Stimulated activated CD4-positive, alpha-beta T cell treated with anti-CD3 and anti-CD28 coated beads, Interleukin-2, amount 100 ng/mL, for 48 hours (primary cell): ENCODE data around the gene LCN6.
"Not testable (repeated sequence)": the region's sequence is repeated elsewhere in the genome, so short reads cannot be mapped to it uniquely, and the experiment has no call there.

ENCODE experiments used
- DNase-seq, 2 donors: peaks; one replicate each; pipeline ENCODE4 v3.0.0-alpha.2; 2020

Gene LCN6, protein sequence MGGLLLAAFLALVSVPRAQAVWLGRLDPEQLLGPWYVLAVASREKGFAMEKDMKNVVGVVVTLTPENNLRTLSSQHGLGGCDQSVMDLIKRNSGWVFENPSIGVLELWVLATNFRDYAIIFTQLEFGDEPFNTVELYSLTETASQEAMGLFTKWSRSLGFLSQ

DNA sequence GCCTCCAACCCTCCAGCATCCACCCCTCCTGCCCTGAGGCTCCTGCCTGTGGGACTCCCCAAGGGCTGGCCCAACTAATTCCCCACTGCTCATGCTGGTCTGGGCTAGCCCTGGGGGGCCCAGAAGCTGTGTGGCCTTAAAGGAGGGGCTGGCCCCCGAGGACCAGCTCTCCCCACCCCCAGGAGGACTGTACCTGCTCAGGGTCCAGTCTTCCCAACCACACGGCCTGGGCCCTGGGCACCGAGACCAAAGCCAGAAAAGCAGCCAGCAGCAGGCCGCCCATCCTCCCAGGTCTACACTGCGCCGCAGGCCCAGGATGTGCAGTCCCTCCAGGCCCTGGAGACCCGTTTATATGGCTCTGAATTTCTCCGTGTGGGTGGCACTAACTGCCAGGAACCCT lies at the start of gene LCN6:
LCN6 (minus strand) TSS at position 325 of the 400 bp plus-strand sequence; CDS start at position 283, 42 bp downstream.
- DNase-seq: no peak

DNA sequence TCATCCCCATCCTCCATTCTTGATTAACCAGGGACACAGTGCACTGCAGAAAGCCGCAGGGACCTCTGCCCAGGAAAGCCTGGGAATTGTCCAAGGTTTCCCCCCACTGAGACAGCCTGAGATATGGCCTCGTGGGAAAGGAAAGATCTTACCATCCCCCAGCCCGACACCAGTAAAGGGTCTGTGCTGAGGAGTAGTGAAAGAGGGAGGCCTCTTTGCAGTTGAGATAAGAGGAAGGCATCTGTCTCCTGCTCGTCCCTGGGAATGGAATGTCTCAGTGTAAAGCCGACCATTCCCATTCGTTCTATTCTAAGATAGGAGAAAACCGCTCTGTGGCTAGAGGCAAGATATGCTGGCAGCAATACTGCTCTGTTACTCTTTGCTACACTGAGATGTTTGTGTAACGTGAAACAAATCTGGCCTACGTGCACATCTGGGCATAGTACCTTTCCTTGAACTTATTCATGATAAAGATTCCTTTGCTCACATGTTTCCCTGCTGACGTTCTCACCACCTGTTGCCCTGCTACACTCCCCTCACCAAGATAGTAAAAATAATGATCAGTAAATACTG lies 48.5 kb upstream of the LCN6 start:
- DNase-seq: not testable (repeated sequence)

DNA sequence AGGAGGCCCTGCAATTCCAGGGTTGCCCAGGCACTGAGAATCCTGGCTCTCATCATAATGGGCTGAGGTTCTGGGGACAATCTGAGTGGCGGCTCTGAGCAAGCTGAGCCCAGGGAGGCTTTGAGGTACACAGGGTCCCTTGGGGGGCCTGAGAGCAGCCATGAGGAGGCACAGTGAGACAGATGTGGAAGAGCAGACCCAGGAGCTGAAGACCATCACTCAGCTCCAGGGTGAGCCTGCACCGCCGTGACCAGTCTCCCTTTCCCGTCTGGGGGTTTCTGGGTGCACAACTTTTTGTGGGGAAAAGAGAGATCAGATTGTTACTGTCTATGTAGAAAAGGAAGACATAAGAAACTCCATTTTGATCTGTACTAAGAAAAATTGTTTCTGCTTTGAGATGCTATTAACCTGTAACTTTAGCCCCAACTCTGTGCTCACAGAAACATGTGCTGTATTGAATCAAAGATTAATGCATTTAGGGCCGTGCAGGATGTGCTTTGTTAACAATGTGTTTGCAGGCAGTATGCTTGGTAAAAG lies 48.0 kb upstream of the LCN6 start, which contains the start of gene CCDC183:
CCDC183 (plus strand) TSS at position 101 of the 537 bp plus-strand sequence; CDS start at position 161, 60 bp downstream.
- no peak for DNase-seq

DNA sequence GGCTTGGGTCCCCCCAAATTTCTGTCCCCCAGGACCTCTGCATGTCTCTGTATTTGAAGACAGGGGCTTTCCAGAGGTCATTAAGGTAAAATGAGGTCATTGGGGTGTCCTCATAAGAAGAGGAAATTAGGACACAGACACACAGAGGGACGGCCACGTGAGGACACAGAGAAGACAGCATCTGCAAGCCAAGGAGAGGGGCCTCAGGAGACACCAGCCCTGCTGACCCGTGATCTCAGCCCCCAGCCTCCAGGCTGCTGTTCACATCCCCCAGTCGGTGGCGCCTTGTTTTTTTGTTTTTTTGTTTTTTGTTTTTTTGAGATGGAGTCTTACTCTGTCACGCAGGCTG lies 46.6 kb upstream of the LCN6 start:
- no peak for DNase-seq

DNA sequence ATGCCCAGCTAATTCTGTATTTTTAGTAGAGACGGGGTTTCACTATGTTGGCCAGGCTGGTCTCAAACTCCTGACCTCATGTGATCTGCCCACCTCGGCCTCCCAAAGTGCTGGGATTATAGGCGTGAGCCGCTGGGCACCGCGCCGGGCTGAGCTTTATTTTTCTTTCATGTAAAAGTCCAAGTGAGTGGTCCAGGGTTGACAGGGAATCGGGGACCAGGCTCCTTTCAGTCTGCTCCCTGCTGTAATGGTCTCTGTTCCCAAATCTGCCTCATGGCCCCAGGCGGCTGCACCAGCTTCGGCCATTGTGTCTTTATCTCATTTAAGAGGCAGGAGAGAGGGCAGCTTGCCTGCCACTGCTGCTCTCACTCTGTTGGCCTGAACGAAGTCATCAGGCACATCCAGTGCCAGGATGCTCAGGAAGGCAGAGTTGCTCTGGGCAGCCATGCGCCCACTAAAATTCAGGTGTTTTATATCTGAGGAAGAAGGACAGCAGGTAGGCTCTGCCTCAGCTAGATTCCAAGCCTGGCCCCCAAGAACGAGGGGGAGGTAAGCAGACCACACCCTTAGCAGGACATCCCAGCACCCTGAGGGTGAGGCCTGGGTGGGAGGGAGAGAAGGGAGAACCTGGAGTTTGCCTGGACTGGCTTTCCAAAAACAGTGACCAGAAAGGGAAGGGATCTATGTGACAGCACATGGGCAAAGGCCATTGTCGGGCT lies 46.1 kb upstream of the LCN6 start:
- no peak for DNase-seq

DNA sequence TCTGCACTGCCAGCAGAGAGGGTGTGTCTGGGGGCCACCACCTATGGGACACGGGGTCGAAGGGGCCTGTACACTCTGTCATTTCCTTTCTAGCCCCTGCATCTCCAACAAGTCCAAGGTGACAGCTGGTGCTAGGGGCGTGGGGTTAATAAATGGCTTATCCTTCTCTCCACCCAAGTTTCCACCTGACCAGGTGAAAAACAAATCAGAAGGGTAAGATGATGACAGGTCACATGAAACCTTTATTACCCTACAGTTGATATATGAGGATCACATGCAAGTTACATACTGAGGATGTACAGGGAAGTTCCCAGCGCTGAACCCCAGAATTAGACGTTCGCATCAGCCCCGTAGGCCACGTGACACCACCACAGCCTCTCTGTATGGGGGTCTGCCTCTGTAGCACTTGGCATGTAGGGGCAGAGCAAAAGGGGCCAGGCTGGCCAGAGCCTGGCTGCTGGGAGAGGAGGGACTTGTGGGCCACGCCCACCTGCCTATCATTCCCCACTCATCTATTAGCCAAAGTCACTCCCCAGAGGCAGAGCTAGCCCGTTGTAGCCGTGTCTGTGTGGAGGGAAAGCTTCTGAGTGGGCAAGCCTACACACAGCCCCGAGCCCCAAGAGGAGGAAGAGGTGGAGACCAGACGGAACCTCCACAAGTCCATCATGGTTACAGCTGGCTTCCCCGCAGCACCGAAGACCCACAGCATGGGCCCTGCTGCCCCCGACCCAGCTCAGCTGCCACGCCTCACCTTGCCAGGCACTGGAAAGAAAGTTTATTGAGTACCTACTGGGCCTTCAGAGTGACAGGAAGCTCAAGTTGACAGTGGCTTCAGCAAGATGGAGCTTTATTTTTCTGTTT lies 45.0 kb upstream of the LCN6 start:
- no peak for DNase-seq

DNA sequence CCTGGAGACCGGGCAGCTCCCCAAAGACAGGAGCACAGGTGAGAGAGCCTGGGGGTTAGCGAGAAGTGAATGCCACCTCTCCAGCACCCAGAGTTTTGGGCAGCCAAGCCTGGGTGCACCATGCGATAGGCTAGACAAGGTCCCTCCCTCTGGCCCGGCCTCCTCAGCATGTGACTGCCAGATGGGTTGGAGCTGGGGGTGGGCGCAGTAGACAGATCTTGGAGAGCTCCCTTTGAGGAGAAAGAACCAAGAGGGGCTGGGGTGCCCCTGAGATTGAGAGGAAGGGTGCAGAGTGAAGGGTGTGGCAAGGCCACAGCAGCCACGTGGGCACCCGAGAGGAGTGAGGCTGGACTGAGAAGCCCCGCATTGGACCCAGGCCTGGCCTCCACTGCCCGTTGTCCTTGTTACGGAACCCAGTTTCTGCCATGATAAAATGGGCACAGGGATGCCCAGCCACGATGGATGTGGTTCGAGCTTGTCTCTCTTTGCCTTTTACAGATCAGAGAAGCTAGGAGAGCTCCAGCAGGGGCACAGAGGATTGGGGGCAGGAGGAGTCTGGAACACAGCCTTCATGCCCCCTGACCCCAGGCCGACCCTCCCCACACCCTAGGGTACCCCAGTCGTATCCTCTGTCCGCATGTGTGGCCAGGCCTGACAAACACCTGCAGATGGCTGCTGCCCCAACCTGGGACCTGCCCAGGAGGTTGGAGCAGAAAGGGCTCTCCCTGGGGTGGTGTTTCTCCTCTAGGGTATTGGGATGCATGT lies 44.2 kb upstream of the LCN6 start:
- DNase-seq: no peak

DNA sequence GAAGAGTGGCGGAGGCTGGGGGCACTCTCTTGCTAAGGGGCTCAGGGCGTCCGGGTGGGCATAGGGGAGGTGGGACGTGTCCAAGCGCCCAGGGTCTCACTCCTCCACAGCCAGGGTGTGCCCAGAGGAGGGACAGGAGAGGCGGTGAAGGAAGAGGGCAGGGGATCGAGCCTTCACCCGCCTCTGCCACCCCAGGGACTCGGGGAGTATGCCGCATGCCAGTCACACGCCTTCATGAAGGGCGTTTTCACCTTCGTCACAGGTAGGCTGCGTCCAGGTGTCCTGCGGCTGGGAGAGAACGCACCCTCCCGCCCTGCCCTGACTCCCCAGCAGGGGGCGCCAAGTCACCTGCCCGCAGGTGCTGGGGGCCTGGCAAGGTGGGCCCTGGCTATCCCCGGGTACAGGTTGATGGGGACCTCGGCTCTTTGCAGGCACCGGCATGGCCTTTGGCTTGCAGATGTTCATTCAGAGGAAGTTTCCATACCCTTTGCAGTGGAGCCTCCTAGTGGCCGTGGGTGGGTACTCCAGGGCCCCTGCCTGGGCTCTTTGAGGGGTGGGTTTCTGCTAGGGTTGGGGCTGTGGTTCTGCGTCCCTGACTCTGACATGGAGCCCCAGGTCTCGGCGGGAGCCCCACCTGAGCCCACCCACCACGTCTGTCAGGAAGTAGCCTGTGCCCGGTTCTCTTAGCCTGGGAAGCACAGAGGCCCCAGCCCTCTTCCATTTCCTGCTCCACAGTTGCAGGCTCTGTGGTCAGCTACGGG lies 43.4 kb upstream of the LCN6 start:
- DNase-seq: peak; percentile 50 to 66

DNA sequence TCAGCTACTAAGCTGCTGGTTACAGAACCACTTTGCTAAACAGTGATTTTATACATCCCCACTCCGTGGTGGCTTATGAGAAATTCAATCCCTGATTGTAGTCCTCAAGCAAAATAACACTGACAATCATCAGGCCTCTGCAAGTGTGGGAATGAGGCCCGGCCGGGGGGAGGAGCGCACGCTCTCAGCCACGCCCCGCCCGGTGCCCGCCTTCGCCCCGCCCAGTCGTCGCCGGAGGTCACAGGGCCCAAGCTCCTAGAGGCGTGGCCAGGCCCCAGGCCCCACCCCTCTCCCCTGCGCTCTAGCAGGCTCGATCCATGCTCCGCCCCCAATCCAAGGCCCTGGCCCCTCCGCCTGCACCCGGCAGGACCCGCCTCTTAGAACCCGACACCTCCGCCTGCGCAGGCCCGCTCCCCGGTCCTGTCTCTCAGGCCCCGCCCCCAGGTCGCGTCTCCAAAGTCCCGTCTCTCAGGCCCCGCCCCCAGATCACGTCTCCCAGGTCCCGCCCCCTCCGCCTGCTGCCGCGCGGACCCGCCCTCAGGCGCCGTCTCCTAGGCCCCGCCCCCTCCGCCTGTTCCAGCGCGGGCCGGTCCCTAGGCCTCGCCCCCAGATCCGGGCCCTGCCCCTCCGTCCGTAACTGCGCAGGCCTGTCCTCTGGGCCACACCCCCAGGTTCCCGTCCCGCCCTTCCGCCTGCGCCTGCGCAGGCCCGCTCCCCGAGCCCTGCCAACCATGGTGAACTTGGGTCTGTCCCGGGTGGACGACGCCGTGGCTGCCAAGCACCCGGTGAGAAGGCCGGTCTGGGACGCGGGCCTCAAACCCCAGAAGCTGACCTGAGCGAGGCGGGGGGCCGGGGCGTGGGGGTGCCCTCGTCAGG lies 42.6 kb upstream of the LCN6 start, which contains the start of gene TMEM141:
TMEM141 (plus strand) TSS at position 705 of the 876 bp plus-strand sequence; CDS start at position 732, 27 bp downstream.
- DNase-seq: peak; percentile 100

DNA sequence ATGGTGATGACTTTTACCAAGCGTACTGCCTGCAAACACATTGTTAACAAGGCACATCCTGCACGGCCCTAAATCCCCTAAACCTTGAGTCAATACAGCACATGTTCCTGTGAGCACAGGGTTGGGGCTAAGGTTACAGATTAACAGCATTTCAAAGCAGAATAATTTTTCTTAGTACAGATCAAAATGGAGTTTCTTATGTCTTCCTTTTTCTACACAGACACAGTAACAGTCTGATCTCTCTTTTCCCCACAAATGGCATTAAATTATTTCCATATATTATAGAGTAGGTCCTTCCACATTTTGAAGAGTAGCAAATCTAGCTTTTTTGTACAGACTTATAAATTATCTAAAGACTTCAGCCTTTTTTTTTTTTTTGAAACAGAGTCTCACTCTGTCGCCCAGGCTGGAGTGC lies 41.2 kb upstream of the LCN6 start:
- no peak for DNase-seq

DNA sequence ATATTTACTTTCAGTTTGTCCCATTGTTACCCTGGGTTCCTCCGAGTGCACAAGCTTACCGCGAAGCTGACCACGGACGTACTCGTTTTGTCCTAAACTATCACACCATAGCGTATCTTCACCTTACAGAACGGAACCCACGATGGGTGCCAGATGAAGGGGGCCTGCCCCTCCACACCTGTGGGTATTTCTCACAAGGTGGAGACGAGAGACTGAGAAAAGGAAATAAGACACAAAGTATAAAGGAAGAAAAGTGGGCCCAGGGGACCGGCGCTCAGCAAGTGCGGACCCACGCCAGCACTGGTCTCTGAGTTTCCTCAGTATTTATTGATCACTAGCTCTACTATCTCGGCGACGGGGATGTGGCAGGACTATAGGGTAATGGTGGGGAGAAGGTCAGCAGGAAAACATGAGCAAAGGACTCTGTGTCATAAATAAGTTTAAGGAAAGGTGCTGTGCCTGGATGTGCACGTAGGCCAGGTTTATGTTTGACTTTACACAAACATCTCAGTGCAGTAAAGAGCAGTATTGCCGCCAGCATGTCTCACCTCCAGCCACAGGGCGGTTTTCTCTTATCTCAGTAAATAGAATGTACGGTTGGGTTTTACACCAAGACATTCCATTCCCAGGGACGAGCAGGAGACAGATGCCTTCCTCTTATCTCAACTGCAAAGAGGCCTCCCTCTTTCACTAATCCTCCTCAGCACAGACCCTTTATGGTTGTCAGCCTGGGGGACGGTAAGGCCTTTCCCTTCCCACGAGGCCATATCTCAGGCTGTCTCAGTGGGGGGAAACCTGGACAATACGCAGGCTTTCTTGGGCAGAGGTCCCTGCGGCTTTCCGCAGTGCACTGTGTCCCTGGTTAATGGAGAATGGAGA lies 40.6 kb upstream of the LCN6 start:
- DNase-seq: not testable (repeated sequence)

DNA sequence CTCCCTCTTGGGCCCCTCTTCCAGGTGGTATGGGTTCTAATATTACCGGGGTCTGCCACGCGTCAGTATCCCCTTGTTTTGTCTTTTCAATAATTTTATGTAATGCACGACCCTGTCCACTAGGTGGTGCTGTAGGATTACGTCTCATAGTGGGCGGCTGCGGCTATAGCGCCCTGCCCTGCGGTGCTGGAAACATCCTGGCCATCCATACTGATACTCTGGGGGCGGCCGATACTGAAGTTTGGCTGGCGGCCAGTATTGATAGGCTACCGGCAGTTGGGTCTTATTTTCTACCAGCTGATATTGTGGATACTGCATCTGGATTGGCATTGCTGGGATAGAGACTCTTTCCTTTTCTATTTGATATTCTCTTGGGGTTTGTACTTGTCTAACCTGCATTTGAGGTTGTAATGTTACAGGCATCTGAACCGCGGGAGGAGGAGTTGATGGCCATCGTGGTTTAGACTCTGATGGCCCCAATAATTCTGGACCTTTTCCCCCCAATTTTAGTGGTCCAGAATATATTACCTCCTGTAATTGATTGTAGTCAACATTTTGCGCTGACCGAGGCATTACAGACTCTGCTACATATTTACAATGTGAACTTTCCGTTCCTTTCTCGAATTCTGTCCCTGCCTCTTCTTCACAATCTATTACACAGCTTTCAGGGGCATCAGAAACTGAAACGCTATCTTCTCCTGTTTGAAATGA lies 39.5 kb upstream of the LCN6 start:
- DNase-seq: peak; percentile 70 to 73

DNA sequence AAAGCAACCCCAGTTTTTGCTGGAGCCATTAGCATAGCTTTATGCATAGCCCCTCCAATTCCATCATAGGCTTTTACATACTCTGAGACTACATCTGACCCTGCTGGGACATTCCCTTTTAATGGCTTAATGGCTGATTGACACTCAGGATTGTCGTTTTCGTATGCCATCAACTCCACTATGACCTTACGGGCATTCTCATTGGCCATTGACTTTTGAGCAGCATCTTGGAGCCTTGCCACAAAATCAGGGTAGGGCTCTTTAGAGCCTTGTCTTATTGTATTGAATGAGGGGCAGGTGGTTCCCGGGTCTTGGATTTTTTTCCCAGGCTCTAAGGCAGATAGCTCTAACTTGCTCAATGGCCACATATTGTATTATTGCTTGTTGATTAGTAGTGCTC lies 38.7 kb upstream of the LCN6 start:
- not testable (repeated sequence) for DNase-seq

DNA sequence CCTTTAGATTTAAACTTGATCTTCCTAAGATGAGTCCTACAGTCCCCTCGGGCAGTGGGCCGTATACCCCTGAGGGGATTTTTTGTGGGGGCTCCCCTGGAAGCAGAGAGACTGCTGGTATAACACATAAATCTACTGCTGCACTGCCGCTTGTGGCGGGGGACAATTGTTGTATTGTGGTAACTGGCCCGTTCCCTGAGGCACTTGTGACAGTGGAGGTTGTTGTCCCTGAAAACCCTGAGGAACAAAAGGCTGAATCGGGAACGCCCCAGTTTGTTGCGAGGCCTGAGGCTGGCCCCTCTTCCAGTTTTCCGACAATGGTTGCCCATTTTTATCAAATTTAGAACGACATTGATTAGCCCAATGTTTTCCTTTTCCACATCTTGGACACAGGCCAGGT lies 38.1 kb upstream of the LCN6 start:
- DNase-seq: no peak

DNA sequence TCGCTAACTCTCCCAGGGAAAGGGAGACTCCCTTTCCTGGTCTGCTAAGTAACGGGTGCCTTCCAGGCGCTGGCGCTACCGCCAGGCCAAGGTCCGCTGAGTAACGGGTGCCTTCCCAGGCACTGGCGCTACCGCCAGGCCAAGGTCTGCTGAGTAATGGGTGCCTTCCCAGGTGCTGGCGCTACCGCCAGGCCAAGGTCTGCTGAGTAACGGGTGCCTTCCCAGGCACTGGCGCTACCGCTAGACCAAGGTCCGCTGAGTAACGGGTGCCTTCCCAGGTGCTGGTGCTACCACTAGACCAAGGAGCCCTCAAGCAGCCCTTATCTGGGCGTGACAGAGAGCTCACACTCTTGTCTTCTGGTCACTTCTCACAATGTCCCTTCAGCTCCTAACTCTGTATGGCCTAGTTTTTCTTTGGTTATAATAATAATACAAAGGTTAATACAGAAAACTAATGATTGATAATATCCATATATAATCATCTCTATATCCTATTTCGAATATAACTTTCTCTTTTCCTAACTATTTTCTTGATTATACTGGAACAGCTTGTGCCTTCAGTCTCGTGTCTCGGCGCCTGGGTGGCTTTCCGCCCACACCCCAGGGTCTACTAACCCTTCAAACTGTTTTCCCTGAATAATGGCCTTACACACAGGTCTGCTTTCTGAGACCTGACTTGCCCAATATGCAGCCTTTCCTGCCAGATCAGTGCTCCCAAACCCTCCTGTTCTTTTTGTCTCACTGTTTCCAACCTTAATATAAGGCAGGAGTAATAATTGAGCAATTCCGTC lies 37.4 kb upstream of the LCN6 start:
- DNase-seq: not testable (repeated sequence)

DNA sequence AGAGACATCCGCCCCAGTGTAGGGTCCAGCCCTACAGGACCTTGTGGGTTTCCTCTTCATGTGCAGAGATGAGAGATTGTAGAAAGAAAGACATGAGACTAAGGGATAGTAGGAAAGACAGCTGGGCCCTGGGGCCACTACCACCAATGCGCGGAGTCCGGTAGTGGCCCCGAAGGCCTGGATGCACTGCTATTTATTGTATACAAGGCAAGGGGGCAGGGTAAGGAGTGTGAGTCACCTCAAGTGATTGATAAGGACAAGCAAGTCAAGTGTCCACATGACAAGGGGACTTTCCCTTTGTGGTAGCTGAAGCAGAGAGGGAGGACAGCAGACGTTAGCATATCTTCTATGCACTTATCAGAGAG lies 36.7 kb upstream of the LCN6 start:
- DNase-seq: no peak

DNA sequence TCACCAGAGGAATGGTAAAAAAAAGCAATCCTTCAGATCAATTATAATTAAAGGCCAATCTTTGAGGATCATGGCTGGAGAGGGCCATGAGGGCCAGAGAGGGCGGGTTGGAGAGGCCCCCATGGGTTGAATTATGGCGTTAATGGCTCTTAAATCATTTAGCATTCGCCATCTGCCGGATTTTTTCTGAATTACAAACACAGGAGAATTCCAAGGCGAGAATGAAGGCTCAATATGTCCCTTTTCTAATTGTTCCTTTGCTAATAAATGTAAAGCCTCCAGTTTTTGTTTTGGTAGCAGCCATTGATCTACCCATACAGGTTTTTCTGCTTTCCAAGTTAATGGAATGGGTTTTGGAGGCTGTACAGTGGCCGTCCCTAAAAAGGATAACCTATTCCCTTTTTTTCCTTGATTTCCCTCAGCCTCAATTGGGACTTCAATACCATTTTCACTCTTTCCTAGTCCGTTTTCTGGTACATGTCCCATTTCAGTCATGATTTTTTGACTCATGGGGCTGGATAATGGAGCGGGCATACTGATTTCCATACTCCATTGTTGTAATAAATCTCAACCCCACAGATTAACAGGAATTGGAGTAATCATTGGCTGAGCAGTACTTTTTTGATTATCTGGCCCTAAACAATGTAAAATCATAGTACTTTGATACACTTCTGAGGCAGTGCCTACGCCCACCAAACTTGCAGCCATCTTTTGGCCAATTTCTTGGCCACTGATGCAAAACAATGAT lies 36.1 kb upstream of the LCN6 start:
- DNase-seq: no peak
